ENCODE data around the gene POLD3. TPM values are rescaled to one million over a fixed set of nuclear protein-coding genes. Genes with fewer than 3 reads are reported as not detected.
"Not testable (repeated sequence)": the region's sequence is repeated elsewhere in the genome, so short reads cannot be mapped to it uniquely, and the experiment has no call there.

Gene POLD3
- total RNA-seq, 1 experiment from 2014 or later = 76.5 TPM

GRCh38 chr11:74581954-74582547, 10.3 kb upstream of the POLD3 start:
- no peak for DNase-seq (ENCODE audit: low spot score)
- POLR2A ChIA-PET (ENCODE audit: low non-redundant PET) = no interaction called here

DNA sequence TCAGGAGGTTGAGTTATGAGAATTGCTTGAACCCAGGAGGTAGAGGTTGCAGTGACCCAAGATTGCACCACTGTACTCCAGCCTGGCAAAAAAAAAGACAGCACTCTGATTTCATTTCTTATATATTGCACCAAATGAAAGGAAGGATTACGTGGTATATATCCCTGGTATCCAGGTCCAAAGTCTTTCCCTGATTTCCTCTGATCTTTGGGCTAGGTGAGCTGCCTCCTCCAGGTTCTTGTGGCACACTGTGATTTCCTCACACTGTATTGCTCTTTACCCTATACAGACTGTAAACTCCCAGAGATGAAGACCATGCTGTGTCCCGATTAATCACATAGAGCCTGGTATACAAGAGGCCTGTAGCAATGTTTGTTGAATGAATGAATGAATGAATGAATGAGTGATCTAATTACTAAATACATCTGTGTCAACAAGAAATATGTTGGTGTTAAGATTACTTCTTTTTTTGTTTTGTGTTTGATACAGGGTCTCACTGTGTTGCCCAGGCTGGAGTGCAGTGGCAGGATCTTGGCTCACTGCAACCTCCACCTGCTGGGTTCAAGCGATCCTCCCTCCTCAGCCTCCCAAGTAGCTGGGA, 9.3 kb upstream of the POLD3 start:
- CTCF ChIA-PET = no interaction called here
- intact Hi-C loops (cut with micrococcal nuclease; ENCODE audit: unreplicated experiment) = no loop called here

More at GRCh38 chr11:74581954-74582547, 10.3 kb upstream of the POLD3 start:
- peaks cover 9% of the 10 kb centered on the region for H3K4me1 ChIP-seq (ENCODE audit: insufficient read depth, low read length, poor library complexity, severe bottlenecking)
- no peak overlapping the region for H3K4me3 ChIP-seq (ENCODE audit: low read depth, low read length, poor library complexity, severe bottlenecking)
- H3K9me3 ChIP-seq (ENCODE audit: low read depth, low read length, poor library complexity, severe bottlenecking) = no peaks in the 10 kb centered on the region
- no TSS peak for BruUV-seq (replicated peaks)
- CTCF ChIA-PET = interaction anchor here (0.6 to 1.0 kb wide), 2 partner anchors 10 to 11 kb away, joined by 5 to 9 read pairs; no protein-coding TSS in a partner anchor
- no peaks in the 10 kb centered on the region for H3K27me3 ChIP-seq (replicated peaks; ENCODE audit: insufficient read depth, low read depth, low read length, poor library complexity)
- intact Hi-C loops (cut with micrococcal nuclease; ENCODE audit: unreplicated experiment) = no loop called here
- H3K27ac ChIP-seq (ENCODE audit: low read depth, low read length, poor library complexity, severe bottlenecking) = no peak overlapping the region
- no peaks in the 10 kb centered on the region for H3K36me3 ChIP-seq (ENCODE audit: insufficient read depth, low read length, poor library complexity, severe bottlenecking)
- TF ChIP-seq EZH2 (IDR thresholded peaks at IDR 0.05; ENCODE audit: borderline replicate concordance, low read depth, low read length, poor library complexity, severe bottlenecking) (no peak), CTCF (conservative IDR thresholded peaks at IDR 0.05; ENCODE audit: low read depth, low read length) (no peak)

GRCh38 chr11:74590492-74590891, 1.9 kb upstream of the POLD3 start:
- H3K27ac ChIP-seq (ENCODE audit: low read depth, low read length, poor library complexity, severe bottlenecking); CTCF ChIA-PET; H3K4me3 ChIP-seq (ENCODE audit: low read depth, low read length, poor library complexity, severe bottlenecking); H3K27me3 ChIP-seq (replicated peaks; ENCODE audit: insufficient read depth, low read depth, low read length, poor library complexity); DNase-seq (ENCODE audit: low spot score); BruUV-seq (replicated peaks); POLR2A ChIA-PET (ENCODE audit: low non-redundant PET); intact Hi-C loops (cut with micrococcal nuclease; ENCODE audit: unreplicated experiment); H3K9me3 ChIP-seq (ENCODE audit: low read depth, low read length, poor library complexity, severe bottlenecking); H3K4me1 ChIP-seq (ENCODE audit: insufficient read depth, low read length, poor library complexity, severe bottlenecking): not testable (repeated sequence)
- peaks cover 18% of the 10 kb centered on the region for H3K36me3 ChIP-seq (ENCODE audit: insufficient read depth, low read length, poor library complexity, severe bottlenecking)

More for the DNA sequence above, 9.3 kb upstream of the POLD3 start:
- Histone ChIP-seq H3K4me1 (ENCODE audit: insufficient read depth, low read length, poor library complexity, severe bottlenecking) (peaks cover 3% of the 10 kb centered on the region), H3K27ac (ENCODE audit: low read depth, low read length, poor library complexity, severe bottlenecking) (no peak overlapping the region), H3K9me3 (ENCODE audit: low read depth, low read length, poor library complexity, severe bottlenecking) (no peaks in the 10 kb centered on the region), H3K4me3 (ENCODE audit: low read depth, low read length, poor library complexity, severe bottlenecking) (no peak overlapping the region), H3K36me3 (ENCODE audit: insufficient read depth, low read length, poor library complexity, severe bottlenecking) (no peaks in the 10 kb centered on the region), H3K27me3 (replicated peaks; ENCODE audit: insufficient read depth, low read depth, low read length, poor library complexity) (no peaks in the 10 kb centered on the region)
- POLR2A ChIA-PET (ENCODE audit: low non-redundant PET) = no interaction called here
- no peak for DNase-seq (ENCODE audit: low spot score)
- no TSS peak for BruUV-seq (replicated peaks)
- TF ChIP-seq EZH2 (IDR thresholded peaks at IDR 0.05; ENCODE audit: borderline replicate concordance, low read depth, low read length, poor library complexity, severe bottlenecking) (no peak), CTCF (conservative IDR thresholded peaks at IDR 0.05; ENCODE audit: low read depth, low read length) (no peak)

DNA sequence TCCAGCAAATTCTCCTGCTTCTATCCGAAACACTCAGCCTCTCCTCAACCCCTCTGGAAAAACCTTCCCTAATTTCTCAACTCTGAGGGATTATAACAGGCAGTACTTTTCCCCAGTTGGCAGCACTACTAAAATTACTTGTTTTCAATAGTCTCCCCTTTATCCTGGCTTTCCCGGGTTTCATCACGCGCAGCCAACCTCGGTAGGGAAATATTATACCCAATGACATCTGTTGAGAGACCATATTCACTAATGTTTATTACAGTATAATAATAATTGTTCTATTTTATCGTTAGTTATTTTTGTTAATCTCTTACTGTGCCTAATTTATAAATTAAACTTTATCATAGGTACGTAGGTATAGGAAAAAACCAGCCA, 330 bp upstream of the POLD3 start:
- H3K36me3 ChIP-seq (ENCODE audit: insufficient read depth, low read length, poor library complexity, severe bottlenecking) = peaks cover 34% of the 10 kb centered on the region
- TSS peak; percentile 87 for BruUV-seq (replicated peaks)
- POLR2A ChIA-PET (ENCODE audit: low non-redundant PET) = no interaction called here
- CTCF ChIA-PET = no interaction called here
- H3K27me3 ChIP-seq (replicated peaks; ENCODE audit: insufficient read depth, low read depth, low read length, poor library complexity) = no peaks in the 10 kb centered on the region
- no peaks in the 10 kb centered on the region for H3K9me3 ChIP-seq (ENCODE audit: low read depth, low read length, poor library complexity, severe bottlenecking)
- no peak for DNase-seq (ENCODE audit: low spot score)
- peaks cover 3% of the 10 kb centered on the region for H3K4me1 ChIP-seq (ENCODE audit: insufficient read depth, low read length, poor library complexity, severe bottlenecking)
- TF ChIP-seq EZH2 (IDR thresholded peaks at IDR 0.05; ENCODE audit: borderline replicate concordance, low read depth, low read length, poor library complexity, severe bottlenecking) = no peak
- no peak for TF ChIP-seq CTCF (conservative IDR thresholded peaks at IDR 0.05; ENCODE audit: low read depth, low read length)
- peak overlapping the region; percentile 76 for H3K4me3 ChIP-seq (ENCODE audit: low read depth, low read length, poor library complexity, severe bottlenecking)
- H3K27ac ChIP-seq (ENCODE audit: low read depth, low read length, poor library complexity, severe bottlenecking) = peak overlapping the region; percentile 93
- intact Hi-C loops (cut with micrococcal nuclease; ENCODE audit: unreplicated experiment) = no loop called here
